HG03139 (cell line): Measurements from ENCODE around the gene SLC2A4RG.

Experiments
- ATAC-seq: cut with Tn5 transposase; IDR thresholded peaks from one replicate; pipeline ENCODE4 v1.9.1; 2021; ENCODE audit not compliant: unreplicated experiment

SLC2A4RG gene

DNA sequence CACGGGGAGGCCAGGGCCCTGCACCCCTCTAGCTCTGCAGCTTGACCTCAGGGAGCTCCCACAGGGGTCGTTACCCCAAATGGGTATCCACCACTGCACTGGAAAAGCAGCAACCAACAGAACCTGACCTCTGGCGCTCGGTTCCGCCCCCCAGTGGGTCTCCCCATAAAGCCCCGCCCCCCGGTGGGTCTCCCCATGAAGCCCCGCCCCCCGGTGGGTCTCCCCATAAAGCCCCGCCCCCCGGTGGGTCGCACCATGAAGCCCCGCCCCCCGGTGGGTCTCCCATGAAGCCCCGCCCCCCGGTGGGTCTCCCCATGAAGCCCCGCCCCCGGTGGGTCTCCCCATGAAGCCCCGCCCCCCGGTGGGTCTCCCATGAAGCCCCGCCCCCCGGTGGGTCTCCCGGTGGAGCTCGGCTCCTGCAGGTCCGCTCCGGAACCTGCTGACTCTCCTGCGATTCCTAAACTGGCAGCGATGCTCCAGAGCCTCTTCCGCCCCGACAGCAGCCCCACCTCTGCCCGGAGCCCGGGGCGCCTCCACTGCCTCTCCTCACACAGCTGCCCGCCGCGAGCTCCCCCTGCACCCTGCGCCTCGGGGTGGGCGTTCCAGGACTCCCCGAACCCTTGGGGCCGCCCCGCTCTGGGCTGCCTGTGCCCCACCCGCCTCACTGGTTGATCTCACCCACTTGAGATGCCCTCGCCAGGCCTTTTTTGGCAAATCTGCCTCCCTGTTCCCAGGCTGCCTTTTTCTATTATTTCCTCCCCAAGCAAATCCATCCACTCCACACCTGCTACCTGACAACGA, 12.1 kb downstream of the SLC2A4RG start:
- no peak for ATAC-seq

DNA sequence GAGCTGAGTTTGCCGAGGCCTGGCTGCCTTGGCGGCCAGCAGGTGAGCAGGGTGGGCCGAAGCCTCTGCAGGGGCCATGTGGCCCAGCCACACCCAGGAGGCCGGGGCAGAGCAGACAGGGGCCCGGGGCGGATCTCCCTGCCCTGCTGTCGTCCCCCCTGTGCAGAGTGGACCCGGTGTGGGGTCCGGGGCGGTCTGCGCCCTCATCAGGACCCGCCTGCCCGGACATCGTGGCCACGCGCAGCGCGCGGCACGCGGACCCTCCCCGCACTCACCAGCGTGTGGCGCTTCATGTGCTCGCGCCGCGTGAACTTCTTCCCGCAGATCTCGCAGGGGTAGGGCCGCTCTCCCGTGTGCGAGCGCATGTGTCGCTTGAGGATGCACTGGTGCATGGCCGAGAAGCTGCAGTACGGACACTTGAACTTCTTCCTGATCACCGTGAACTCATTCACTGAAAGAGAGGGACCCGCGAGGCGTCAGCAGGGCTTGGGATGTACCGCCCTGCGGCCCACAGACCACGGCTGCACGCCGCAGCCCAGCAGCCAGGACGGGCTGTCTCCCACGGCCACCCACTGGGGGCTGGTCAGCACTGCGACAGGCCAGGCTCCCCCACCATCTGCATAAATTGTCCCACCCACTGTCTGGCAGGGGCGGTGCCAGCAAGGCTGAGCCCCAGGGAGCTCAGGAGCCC, 13.0 kb downstream of the SLC2A4RG start:
- no peak for ATAC-seq

- ATAC-seq = no peak
Measured at GRCh38 chr20:63753381-63753780, 13.8 kb downstream of the SLC2A4RG start.

DNA sequence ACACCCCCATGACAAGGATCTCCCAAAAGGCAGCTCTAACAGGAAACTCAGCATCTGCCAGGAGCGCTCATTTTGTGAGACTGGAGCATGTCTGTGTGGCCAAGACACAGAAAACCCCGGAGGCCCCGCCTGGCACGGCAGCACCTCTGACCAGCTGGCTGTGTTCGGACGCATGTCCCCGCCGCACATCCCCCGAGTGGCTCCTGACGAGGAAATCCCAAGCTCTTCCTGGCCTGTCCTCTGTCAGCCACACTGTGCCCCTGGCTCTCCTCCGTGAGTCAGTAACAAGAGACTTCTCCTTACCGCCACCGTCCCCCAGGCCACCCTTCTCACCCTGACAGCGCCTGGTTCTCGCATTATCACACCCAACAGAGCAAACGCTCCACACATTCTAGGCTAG, 14.4 kb downstream of the SLC2A4RG start:
- no peak for ATAC-seq

DNA sequence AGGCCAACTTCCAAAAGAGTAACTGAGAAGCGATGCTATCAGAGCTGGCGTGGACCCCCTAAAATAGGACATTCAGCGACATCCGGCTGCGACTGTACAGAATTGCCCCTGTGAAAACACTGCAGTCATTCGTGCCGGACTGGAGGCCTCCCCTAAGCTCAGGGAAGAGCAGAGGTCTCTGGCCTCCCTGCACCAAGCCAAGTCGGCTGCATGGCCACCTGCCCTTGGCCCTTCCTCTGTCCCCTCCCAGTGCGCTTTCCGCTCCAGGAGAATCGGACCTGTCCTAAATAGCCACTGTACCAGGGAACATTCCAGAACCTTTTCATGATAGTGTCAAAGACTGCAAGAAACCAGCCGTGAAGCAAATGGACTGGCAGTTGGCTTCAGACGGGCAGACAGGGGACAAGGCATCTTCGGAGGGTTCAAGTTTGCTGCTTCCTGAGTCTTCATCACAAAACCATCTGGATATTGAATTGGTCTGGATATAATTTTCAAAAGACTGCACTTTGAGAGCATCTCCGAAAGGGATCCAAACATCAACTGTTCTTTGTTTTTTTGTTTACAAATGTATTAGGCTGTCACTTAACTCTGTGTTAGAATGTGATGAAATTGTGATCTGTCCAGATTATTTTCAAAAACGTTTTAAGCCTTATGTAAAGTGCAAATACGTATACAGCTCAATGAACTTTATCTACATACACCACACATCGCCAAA, 16.5 kb downstream of the SLC2A4RG start:
- ATAC-seq = no peak

DNA sequence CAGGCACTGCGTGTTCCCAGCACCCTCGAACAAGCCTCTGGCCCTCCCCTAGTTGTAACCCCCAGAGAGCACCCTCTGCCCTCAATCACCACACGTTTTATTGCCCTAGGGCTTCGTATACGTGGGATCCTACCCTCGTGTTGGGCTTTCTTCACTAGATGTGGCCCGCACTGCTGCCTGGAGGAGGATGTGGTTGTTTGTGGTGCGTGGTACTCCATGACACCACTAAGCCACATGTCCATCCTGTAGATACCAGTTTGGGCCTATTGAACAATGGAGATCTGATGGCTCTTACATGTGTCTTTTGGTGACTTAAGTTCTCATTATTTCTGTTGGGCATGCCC, 17.0 kb downstream of the SLC2A4RG start:
- ATAC-seq = no peak

GRCh38 chr20:63758152-63758551, 18.6 kb downstream of the SLC2A4RG start:
- ATAC-seq = no peak

DNA sequence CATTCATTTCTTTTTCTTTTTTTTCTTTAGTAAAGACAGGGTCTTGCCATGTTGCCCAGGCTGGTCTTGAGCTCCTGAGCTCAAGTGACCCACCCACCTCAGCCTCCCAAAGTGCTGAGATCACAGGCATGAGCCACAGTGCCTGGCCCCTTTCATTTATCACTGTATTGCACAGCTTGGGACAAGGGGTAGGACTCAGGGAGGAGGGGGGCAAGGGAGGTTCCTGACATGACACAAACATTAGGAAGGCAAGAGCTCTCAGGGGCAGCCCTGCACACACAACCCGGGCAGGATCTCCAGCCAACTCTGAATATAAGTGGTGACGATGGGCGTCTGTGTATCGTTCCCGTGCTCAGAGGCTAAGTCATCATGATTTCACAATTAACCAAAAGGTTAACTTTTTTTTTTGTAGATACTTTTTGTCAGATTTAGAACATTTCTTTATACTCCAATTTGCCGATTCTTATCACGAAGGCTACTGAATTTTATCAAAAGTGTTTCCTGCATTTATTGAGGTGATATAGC, 19.9 kb downstream of the SLC2A4RG start:
- no peak for ATAC-seq

- ATAC-seq = no peak
Measured at GRCh38 chr20:63765082-63765873, 25.7 kb downstream of the SLC2A4RG start.

DNA sequence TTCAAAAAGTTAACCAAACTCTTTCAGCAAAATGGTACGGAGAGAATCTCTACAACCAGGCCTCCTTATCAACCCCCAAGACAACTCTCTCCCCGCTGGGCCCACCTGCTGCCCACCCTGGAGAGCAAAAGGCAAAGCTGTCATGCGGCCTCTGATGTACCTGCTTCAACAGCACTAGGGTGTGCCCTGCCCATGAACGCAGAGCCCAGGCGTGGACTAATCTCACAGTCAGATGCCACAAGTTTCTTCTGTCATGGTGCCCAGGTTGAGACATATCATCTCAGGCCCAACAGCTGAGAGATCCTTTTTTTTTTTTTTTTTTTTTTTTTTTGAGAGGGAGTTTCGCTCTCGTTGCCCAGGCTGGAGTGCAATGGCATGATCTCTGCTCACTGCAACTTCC, 26.3 kb downstream of the SLC2A4RG start:
- ATAC-seq = no peak

DNA sequence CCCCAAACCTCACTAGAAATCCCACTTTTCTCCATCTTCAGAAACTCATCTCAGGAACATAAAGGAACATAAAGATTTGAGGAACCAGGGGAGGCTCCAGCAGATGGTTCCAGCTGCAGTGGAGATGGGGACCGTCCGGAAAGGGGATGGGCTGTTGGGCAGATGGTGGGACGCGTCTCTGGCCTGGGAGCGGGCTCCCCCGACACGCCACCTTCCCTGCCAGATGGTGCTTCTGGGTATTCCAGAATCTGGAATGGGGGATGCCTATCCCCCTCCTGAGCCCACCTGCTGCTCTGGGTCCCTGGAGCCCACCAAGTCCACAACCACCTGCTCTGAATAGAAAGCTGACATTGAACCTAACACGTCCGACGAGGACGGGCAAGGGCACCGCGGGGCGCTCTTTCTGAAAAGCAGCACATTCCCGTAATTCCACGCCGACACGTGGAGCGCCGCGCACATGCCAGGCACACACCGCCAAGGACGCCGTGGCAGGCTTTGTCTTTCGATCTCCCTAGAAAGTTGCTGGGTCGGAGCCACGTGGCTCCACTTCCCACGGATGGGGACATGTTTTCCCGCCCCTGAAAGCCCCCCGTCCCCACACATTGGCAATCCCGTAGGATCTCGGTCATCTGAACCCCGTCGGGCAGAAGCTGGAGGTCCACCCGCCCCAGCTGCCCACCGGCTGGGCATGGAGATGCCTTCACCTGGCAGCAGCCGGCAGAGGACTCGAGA, 27.3 kb downstream of the SLC2A4RG start:
- ATAC-seq = no peak

GRCh38 chr20:63767456-63767855, 27.9 kb downstream of the SLC2A4RG start:
- no peak for ATAC-seq

DNA sequence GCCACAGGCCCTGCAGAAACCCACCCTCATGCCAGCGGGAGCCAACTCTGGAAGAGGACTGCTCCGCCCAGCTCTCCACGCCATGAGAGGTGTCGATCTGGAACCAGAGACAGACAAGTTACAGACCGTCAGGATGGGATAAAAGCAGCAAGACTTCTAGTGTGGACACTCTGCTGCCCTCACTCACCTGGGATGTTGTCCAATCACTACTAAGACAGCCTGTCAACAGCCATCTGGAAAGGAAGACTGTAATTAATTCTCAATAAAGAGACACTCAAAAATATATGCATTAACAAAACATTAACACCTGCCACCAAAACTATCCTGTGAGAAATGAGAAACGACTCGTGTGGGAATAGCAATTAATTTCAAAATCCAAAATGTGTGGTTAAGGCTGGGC, 28.3 kb downstream of the SLC2A4RG start:
- no peak for ATAC-seq

GRCh38 chr20:63768591-63769515, 29.3 kb downstream of the SLC2A4RG start:
- ATAC-seq = no peak

GRCh38 chr20:63769891-63770474, 30.4 kb downstream of the SLC2A4RG start:
- ATAC-seq = no peak

DNA sequence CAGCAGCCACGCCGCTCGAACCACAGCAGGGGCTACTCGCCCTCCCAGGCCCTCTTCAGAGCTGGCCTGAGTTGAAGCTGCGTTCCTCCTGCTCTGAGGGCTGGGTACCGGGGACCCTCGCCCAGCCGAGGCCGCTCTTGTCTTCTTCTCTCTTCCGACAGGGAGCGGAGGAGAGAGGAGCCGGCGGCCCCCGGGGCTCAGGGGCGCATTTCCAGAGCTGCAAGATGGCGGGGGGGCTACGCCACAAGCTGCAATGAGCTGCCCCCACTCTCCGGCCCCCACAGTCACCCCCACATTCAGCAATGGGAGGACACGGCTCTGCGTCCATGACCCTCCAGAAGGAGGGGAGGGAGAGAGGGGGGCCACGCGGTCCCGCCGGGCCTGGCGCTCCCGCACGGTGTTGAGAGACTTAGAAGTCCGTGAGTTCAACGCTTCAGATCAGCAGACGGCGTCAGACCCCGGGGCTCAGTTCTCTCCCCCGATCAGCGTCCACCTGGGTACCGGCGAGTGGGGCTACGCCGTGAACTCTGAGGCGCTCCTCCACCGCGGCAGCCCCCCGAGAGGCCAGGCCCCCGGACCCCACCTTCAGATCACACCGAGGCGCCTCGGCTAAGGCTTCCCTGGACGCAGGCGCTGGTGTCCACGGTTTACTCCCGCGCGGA, 31.6 kb downstream of the SLC2A4RG start:
- no peak for ATAC-seq

GRCh38 chr20:63772781-63773518, 33.4 kb downstream of the SLC2A4RG start:
- no peak for ATAC-seq
